Left forelimb (tissue), 1 donor: ENCODE measurements around the gene PICK1.
"Not testable (repeated sequence)": the region's sequence is repeated elsewhere in the genome, so short reads cannot be mapped to it uniquely, and the experiment has no call there.

ENCODE experiments used
- DNase-seq: peaks from one replicate; pipeline ENCODE4 v3.0.0-alpha.2; 2018; ENCODE audit warnings: low spot score

PICK1 gene

DNA sequence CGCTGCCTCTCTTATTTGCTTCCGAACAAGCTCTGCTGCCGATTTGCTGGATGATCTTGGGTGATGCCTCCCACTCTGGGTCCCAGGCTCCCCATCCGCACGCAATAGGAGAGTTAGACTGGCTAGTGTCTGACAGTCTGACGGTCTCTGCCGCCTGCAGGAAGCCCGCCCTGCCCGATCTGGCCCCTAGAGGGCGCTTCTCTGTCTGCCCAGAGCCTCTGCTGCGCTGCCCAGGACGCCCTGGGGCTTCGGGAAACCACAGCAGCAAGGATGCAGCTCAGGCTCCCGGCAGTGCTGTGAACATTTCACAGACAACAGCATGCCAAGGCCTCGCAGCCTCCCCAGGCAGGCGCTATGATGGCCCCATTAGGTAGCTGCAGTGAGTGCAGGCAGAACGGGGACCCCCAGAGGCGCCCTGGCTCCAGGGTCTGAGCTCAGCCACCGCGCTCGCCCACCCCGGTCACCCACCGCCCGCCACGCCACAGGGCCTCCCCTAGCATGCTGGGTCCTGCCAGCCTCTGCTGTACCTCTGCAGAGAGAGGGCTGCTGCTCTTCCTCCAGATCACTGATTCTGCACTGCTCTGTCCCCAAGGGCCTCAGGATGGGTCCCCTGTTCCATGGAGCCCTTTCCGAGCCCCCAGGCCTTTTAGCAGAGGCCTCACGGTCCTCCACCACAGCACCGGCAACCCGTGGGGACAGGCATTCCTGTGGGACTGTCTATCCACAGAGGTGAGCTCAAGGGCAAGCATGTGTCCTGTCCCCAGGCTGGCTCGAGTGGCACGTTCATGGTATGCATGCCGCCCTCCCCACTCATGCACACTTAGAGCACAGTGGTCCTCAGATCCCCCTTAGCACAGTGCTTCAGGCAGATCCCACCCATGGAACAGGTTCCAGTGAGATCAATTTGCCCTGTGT lies 57.5 kb downstream of the PICK1 start:
- DNase-seq = peak; percentile 87

DNA sequence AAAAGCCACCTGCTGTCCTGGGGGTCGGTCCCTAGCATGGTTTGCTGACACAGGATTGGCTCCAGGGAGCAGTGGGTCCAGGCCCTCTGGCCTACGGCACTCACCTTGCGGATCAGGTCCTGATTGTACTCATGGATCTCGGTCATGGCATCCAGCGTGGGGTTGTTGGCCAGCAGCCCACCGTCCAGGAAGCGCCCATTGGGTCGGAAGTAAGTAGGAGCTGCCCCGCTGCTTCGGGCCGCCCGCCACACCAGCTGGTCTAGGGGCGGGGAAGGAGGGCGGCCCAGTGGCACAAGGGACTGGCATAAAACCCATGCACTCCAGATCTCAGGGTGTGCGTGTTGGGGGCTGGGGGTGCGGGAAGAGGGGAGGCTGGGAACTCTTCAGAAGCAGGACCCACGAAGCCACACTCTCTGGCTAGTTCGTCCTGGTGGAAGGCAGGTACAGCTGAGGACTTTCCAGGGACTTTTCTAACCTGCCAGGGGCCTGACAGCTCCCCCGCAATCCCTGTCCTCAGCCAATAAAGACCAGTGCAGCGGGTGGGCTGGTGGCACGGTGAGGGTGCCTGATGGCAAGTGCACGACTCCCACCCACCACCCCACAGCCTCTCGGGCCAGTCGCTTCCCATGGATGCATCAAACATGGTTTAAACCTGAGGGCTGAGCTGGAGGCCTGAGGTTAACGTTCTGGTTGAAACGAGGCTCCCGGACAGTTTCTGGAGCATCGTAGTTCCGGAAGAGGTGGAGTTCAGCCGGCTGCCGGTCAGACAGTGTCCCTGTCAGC lies 58.4 kb downstream of the PICK1 start:
- DNase-seq = no peak

DNA sequence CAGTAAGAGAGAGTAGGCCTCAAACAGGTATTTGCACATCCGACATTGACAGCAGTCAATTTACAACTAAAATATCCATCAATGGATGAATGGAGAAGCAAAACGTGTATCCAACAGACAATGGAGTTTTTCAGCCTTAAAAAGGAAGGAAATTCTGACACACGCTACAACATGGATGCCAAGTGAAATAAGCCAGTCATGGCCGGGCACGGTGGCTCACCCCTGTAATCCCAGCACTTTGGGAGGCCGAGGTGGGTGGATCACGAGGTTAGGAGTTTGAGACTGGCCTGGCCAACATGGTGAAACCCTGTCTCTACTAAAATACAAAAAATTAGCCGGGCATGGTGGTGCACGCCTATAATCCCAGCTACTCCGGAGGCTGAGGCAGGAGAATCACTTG lies 60.4 kb downstream of the PICK1 start:
- DNase-seq = not testable (repeated sequence)

DNA sequence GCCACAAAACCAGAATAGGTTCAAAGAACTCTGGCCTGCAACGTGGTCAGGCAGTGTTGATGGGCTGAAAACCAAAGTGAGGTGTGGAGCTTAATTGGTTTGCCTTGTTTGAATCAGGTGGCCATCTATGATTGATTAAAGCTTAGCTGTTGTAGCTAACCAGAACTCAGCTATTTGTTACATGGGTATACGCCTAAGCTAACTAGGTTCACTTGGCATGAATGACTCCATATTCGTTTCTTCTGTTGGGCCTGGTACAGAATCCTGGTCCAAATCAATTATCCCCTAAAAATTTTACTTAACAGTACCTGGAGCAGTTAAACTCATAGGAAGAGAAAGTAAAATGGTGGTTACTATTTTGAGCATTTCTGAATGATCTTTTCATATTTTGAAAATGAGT lies 61.0 kb downstream of the PICK1 start:
- DNase-seq = no peak

DNA sequence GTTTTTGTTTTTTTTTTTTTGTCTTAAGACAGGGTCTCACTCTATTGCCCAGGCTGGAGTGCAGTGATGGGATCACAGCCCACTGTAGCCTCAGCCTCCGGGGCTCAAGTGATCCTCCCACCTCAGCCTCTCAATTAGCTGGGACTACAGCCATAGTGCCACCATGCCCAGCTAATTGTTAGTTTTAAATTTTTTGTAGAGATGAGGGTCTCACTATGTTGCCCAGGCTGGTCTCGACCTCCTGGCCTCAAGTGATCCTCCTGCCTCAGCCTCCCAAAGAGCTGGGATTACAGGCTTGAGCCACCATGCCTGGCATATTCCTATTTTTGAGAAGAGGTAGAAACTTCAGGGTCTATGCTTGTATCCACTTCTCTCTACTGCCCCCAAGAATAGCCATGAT lies 61.5 kb downstream of the PICK1 start:
- DNase-seq = not testable (repeated sequence)

DNA sequence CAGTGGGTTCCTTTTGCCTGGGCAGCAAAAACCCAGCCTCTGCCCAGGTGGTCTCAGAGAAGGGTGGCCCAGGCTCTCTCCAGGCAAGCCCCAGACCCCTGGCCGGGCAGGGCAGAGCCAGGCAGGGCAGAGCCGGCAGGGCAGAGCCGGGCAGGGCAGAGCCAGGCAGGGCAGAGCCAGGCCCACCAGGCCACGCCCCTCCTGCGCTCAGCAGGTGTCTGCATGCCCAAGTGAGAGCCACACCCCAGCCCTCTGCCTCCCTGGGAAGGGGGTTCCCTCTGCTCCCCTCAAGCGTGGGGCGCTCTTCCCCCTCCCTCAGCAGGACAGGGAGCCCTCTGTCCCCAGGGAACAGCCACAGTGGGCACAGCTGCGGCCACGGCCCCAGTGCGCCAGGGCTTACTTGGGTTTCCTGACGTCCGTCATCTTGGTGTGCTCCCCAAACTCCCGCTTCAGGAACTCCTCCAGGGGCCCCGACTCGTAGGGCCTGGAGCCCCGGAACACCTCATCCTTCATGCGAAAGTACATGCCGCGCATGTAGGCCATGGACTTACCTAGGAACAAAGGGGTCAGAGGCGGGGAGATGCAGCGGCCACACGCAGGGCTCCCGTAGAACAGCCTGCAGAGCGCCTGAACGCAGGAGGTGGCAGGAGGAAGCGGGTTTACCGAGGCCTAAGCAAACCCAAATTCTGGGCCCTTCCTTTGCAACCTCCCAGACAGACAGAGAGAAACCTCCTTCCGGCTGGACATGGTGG lies 63.3 kb downstream of the PICK1 start:
- DNase-seq = no peak

DNA sequence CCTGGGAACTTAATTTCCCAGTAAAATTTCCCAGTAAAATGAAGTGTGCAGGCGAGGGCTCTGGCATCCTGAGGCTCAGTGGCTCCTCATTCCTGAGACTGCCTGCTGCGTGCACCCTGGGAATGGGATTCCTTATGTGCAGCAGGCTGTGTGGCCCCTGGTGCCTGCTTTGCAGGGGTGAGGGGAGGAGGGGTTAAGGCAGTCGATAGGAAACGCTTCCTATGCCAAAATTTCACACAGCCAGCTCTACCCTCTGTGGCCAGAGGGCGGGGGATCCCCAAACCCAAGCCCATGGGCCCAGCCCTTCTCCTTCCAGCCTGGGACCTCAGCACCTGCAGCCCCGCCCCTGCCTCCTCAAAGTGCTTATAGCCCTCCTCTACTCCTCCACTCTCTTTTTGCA lies 65.4 kb downstream of the PICK1 start:
- DNase-seq = no peak

DNA sequence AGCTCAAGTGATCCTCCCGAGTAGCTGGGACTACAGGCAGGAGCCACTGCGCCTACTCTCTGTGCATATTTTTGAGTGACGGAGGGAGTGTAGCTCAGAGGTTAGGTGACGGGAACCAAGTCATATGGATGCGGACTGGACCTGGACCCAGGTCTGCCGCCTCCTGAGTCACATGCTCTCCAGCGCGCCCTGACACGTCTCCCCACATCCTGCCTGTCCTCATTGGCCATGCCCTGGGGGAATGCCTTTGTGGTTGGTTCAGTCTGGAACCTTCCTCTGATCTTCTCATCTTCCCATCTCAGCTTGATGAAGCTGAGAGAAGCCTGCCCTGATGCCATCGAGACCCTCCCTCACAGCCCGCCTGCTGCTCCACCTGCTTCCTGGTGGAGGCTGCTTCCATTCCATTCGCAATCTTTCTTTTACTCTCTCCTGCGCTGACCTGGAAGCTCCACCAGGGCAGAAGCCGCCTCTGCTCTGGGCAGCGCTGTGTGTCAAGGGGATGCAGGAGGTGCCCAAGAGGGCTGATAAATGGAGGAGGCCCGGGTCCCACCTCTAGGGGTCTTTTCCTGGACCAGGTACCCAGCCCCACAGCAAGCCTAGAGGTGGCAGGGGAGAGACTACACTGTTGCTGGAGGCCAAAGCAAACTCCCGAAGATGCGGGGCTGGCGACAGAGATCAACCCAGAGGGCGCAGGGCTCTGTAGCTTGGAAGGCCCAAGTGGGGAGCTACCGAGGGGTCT lies 67.2 kb downstream of the PICK1 start:
- no peak for DNase-seq

DNA sequence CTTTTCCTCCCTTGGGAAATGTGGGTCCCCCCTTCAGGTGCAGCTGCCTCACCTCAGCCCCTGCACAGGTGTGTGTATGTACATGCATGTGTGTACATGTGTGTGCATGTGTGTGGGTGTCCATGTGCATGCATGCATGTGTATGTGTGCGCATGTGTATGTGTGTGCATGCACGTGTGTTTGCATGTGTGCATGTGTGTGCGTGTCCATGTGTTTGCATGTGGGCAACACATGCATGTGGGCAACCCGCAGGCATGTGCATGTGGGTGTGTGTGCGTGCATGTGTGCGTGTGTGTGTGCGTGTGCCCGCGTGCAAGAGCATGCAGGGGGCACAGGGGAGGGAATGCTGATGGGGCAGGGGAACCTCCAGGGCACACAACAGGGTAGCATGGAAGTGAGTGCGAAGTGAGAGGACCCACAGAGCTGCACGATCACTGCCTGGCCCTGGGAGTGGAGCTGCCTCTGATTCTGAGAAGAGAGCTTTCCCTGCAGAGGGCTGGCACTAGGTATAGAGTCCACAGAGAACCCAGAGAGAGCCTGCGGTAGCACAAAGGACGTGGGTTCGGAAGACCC lies 67.9 kb downstream of the PICK1 start:
- DNase-seq = no peak
